ENCODE measurements around the gene CPEB3. TPM values are rescaled to one million over a fixed set of nuclear protein-coding genes. Genes with fewer than 3 reads are reported as not detected.

Gene CPEB3
- total and polyA plus RNA-seq, 10 donors: 1.0 to 10.1 (median 7.3) TPM

DNA sequence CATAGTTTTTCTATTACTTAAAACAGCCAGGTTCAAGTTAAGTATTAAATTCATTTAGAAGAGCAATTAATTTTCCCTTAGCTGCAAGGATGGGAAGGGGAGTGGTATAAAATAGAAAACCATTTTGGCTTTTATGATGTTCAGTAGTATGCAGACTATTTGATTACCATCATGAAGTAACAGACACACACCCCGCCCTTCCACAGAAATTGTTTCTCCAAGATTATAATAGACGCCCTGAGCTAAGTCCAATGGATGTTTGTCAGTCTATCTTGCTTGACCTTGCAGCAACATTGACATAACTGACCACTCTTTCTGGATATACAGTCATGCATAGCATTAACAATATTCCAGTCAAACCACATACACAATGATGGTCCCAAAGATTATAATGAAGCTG lies 42.3 kb downstream of the CPEB3 start:
- TF ChIP-seq POLR2A (IDR thresholded peaks at IDR 0.05) (no peak), POLR2AphosphoS5 (IDR thresholded peaks at IDR 0.05) (no peak)
- TF ChIP-seq, protein P1, sequence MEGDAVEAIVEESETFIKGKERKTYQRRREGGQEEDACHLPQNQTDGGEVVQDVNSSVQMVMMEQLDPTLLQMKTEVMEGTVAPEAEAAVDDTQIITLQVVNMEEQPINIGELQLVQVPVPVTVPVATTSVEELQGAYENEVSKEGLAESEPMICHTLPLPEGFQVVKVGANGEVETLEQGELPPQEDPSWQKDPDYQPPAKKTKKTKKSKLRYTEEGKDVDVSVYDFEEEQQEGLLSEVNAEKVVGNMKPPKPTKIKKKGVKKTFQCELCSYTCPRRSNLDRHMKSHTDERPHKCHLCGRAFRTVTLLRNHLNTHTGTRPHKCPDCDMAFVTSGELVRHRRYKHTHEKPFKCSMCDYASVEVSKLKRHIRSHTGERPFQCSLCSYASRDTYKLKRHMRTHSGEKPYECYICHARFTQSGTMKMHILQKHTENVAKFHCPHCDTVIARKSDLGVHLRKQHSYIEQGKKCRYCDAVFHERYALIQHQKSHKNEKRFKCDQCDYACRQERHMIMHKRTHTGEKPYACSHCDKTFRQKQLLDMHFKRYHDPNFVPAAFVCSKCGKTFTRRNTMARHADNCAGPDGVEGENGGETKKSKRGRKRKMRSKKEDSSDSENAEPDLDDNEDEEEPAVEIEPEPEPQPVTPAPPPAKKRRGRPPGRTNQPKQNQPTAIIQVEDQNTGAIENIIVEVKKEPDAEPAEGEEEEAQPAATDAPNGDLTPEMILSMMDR (IDR thresholded peaks at IDR 0.05 in 8 of 11, conservative IDR thresholded peaks at IDR 0.05 in 3 of 11): no peak
- H3K36me3 ChIP-seq: no peaks in the 10 kb centered on the region
- H3K27me3 ChIP-seq (replicated peaks in 1 of 7): no peaks in the 10 kb centered on the region
- no peak overlapping the region for H3K27ac ChIP-seq
- intact Hi-C loops (cut with DNase I; ENCODE audit: low total_unique reads): no loop called here
- 94 to 100% (median 95%) methylated on average over 2 of the region's 2 CpGs for WGBS, 5 donors
- H3K4me1 ChIP-seq: peaks cover 0 to 8% (median 3%) of the 10 kb centered on the region in 6 donors
- H3K4me3 ChIP-seq: no peak overlapping the region
- no peaks in the 10 kb centered on the region for H3K9me3 ChIP-seq
- DNase-seq: no peak

DNA sequence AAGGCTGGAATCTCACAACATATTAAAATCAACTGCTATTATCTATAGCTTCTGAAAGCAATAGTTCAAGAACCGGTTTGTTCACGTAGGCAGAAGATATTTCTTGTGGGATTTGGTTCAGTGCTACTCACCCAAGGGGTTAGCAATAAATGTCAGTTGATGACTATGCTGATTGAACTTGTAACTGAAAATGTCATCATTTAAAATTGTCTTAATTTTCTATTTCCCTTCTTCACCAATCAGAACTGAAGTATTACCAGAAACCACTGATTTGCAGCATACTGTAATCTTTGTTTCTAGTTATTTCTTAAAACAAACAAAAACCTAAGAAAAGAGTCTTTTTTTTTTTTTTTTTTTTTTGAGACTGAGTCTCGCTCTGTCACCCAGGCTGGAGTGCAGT lies 46.1 kb downstream of the CPEB3 start:
- DNase-seq: no peak
- Histone ChIP-seq H3K4me3 (no peak overlapping the region), H3K27ac (no peak overlapping the region), H3K9me3 (no peaks in the 10 kb centered on the region), H3K27me3 (replicated peaks in 1 of 7) (no peaks in the 10 kb centered on the region), H3K4me1 (peaks cover 4 to 37% (median 29%) of the 10 kb centered on the region in 6 donors), H3K36me3 (no peaks in the 10 kb centered on the region)
- TF ChIP-seq, protein P1 (IDR thresholded peaks at IDR 0.05 in 8 of 11, conservative IDR thresholded peaks at IDR 0.05 in 3 of 11): no peak
- TF ChIP-seq POLR2A (IDR thresholded peaks at IDR 0.05) (no peak), POLR2AphosphoS5 (IDR thresholded peaks at IDR 0.05) (no peak)
- intact Hi-C loops (cut with DNase I; ENCODE audit: low total_unique reads): no loop called here
- WGBS, 5 donors: 68 to 84% (median 77%) methylated on average over 3 of the region's 3 CpGs

DNA sequence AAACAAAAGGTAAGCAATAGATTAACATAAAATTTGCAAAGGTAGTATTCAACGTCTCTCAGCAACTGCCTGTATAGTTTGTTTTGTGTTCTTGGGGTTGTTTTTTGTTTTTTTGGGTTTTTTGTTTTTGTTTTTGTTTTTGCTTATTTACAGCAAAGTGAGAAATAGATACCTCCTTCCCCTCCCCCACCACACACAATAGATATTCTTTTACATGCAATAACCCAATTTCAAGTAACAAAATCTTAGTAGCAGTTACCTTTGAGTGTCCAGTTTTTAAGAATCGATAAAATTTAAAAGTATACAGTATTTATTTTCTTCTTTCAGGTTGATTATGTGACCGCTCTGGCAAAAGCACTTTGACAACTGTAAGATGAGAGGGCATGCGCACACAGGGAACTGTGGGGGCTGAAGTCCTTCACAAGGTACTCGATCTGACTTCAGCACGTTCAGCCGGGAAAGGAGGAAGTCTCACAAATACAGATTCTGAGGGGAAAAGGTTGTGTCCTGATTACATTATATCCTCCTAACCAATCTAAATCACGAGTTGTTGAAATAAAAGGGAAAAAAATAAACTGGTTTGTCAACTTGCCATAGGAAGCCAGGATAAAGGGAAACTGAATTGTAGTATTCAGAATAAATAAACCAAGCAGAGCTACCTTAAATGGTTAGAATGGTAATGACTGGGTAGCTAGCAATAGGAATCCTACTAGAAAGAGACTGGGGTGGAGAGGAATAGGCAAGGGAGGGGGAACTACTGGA lies 47.8 kb downstream of the CPEB3 start:
- intact Hi-C loops (cut with DNase I; ENCODE audit: low total_unique reads): no loop called here
- WGBS, 5 donors: 7 to 12% (median 8%) methylated on average over 8 of the region's 8 CpGs

DNA sequence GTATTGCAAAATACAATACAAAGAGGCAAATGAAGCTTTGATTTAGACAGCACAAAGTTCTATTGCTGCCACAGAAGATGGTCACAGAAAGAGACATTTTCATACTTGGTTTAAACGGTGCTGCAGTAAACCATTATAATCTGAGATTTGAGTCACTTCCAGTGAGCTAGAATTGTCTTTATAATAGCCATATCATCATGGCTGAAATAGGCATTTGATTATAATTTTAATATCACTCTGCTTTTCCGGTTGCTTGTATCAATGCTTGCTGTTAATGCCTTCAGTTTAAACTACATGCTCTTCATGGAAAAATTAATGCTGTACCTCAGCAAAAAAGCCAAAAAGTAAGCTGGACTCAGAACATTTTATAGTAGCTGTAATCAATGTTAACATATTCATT lies 48.5 kb downstream of the CPEB3 start:
- TF ChIP-seq POLR2A (IDR thresholded peaks at IDR 0.05) (no peak), POLR2AphosphoS5 (IDR thresholded peaks at IDR 0.05) (no peak)
- TF ChIP-seq, protein P1 (IDR thresholded peaks at IDR 0.05 in 8 of 11, conservative IDR thresholded peaks at IDR 0.05 in 3 of 11): no peak
- Histone ChIP-seq H3K27me3 (replicated peaks in 1 of 7) (no peaks in the 10 kb centered on the region), H3K9me3 (no peaks in the 10 kb centered on the region), H3K4me3 (peak overlapping the region in 1 of 8 donors; percentile 54), H3K27ac (no peak overlapping the region), H3K4me1 (peaks cover 17 to 59% (median 52%) of the 10 kb centered on the region in 6 donors), H3K36me3 (no peaks in the 10 kb centered on the region)
- intact Hi-C loops (cut with DNase I; ENCODE audit: low total_unique reads): no loop called here
- 55 to 74% (median 63%) methylated on average over 2 of the region's 2 CpGs for WGBS, 5 donors
- no peak for DNase-seq

More for the DNA sequence above, 47.8 kb downstream of the CPEB3 start:
- Histone ChIP-seq H3K36me3 (no peaks in the 10 kb centered on the region), H3K27me3 (replicated peaks in 1 of 7) (no peaks in the 10 kb centered on the region), H3K4me3 (peak overlapping the region in 7 of 8 donors; percentile 1 to 54 (median 12)), H3K4me1 (peaks cover 17 to 52% (median 45%) of the 10 kb centered on the region in 6 donors), H3K9me3 (no peaks in the 10 kb centered on the region), H3K27ac (peak overlapping the region in 6 of 8 donors; percentile 7 to 58 (median 50))
- peak; percentile 87 for DNase-seq
- TF ChIP-seq, protein P1 (IDR thresholded peaks at IDR 0.05 in 8 of 11, conservative IDR thresholded peaks at IDR 0.05 in 3 of 11): no peak
- TF ChIP-seq POLR2AphosphoS5 (IDR thresholded peaks at IDR 0.05): no peak
- no peak for TF ChIP-seq POLR2A (IDR thresholded peaks at IDR 0.05)
